ENCODE results near the gene ACVR2A.

ACVR2A gene

GRCh38 chr2:147927053-147927588 is 82.3 kb downstream of the ACVR2A start:
- no peak for DNase-seq

GRCh38 chr2:147933931-147934330 is 89.1 kb downstream of the ACVR2A start:
- no peak for DNase-seq

- no peak for DNase-seq
Measured at GRCh38 chr2:147934881-147935620, 90.2 kb downstream of the ACVR2A start.

GRCh38 chr2:147937744-147938349 is 93.0 kb downstream of the ACVR2A start:
- DNase-seq: no peak

- DNase-seq: no peak
Measured at GRCh38 chr2:147939313-147939712, 94.5 kb downstream of the ACVR2A start.

GRCh38 chr2:147945660-147946059 is 100.8 kb downstream of the ACVR2A start:
- DNase-seq: no peak

GRCh38 chr2:147952118-147952517 is 107.3 kb downstream of the ACVR2A start:
- DNase-seq: no peak

- no peak for DNase-seq
Measured at GRCh38 chr2:147968571-147968970, 123.7 kb downstream of the ACVR2A start.

GRCh38 chr2:147976102-147976501 is 131.3 kb downstream of the ACVR2A start:
- DNase-seq: no peak

GRCh38 chr2:147977679-147978078 is 132.8 kb downstream of the ACVR2A start:
- no peak for DNase-seq

Data from NCI-H524 treated with DMSO at 0.1 percent for 48 hours (cell line).